HFF-Myc (cell line): ENCODE data around the gene SCN9A.

Experiments
- DNase-seq: peaks from one replicate; pipeline ENCODE4 v3.0.0-alpha.2; 2011; ENCODE audit warnings: low read depth; ENCODE audit errors: extremely low read depth
- H3K4me3 ChIP-seq: replicated peaks from 2 replicates; pipeline ENCODE4 v1.5.1; 2011; ENCODE audit warnings: low read depth, mild to moderate bottlenecking, control low read depth, low read length
- CTCF ChIP-seq: IDR thresholded peaks from 2 replicates; pipeline ENCODE4 v1.5.1; 2012; ENCODE audit warnings: mild to moderate bottlenecking, low read depth, low read length, control low read depth; ENCODE audit errors: missing control alignments

SCN9A gene

GRCh38 chr2:166179201-166179600 is 196.5 kb downstream of the SCN9A start:
- DNase-seq, result no peak
- TF ChIP-seq CTCF, result no peak
- no peak overlapping the region for H3K4me3 ChIP-seq

- no peak for DNase-seq
- H3K4me3 ChIP-seq, result no peak overlapping the region
- TF ChIP-seq CTCF, result no peak
Observed at GRCh38 chr2:166173263-166173662, 202.5 kb downstream of the SCN9A start.

- no peak overlapping the region for H3K4me3 ChIP-seq
- no peak for DNase-seq
- TF ChIP-seq CTCF, result no peak
Observed at GRCh38 chr2:166171216-166171615, 204.5 kb downstream of the SCN9A start.

GRCh38 chr2:166170356-166170755 is 205.4 kb downstream of the SCN9A start:
- TF ChIP-seq CTCF, result no peak
- no peak for DNase-seq

GRCh38 chr2:166167449-166167848 is 208.3 kb downstream of the SCN9A start:
- no peak for DNase-seq
- H3K4me3 ChIP-seq, result no peak overlapping the region
- TF ChIP-seq CTCF, result no peak

More at GRCh38 chr2:166170356-166170755, 205.4 kb downstream of the SCN9A start:
- no peak overlapping the region for H3K4me3 ChIP-seq

- no peak overlapping the region for H3K4me3 ChIP-seq
- no peak for TF ChIP-seq CTCF
- DNase-seq, result no peak
Observed at GRCh38 chr2:166163775-166164174, 212.0 kb downstream of the SCN9A start.

- no peak for TF ChIP-seq CTCF
- H3K4me3 ChIP-seq, result no peak overlapping the region
- DNase-seq, result no peak
Observed at GRCh38 chr2:166158546-166158945, 217.2 kb downstream of the SCN9A start.
